K562 (cell line): Measurements from ENCODE around the gene MAP7D1. TPM values are rescaled to one million over a fixed set of nuclear protein-coding genes. Genes with fewer than 3 reads are reported as not detected.

Experiments used
- CC2D1A ChIP-seq: fragments of 450-650 bp; IDR thresholded peaks from 2 replicates; pipeline ENCODE4 v1.6.1; 2017; ENCODE audit warnings: mild to moderate bottlenecking
- ESRRB ChIP-seq: fragments of 250-450 bp; sonication (Bioruptor Pico); IDR thresholded peaks from 2 replicates; pipeline ENCODE4 v1.5.0; 2020; ENCODE audit warnings: mild to moderate bottlenecking, moderate library complexity, borderline replicate concordance
- HMGN3 ChIP-seq: IDR thresholded peaks from 2 replicates; pipeline ENCODE4 v1.6.1; 2011; ENCODE audit warnings: borderline replicate concordance, low read depth, mild to moderate bottlenecking, mixed read lengths, low read length; ENCODE audit not compliant: insufficient read length; ENCODE audit errors: extremely low read depth
- JUNB ChIP-seq: fragments of 450-650 bp; formaldehyde crosslinking; conservative IDR thresholded peaks from 2 replicates; pipeline ENCODE4 v1.4.0; 2020; ENCODE audit warnings: mild to moderate bottlenecking
- KAT2B ChIP-seq: IDR thresholded peaks from one replicate; pipeline ENCODE4 v1.6.1; 2012; ENCODE audit warnings: low read depth, mild to moderate bottlenecking, control low read depth, inconsistent platforms, low read length, moderate library complexity
- MAFK ChIP-seq: IDR thresholded peaks from 2 replicates; pipeline ENCODE4 v1.6.1; 2011; ENCODE audit warnings: low read length, improper control_type of control experiment
- MEIS2 ChIP-seq: fragments of 450-650 bp; IDR thresholded peaks from 2 replicates; pipeline ENCODE4 v1.6.1; 2014; ENCODE audit warnings: mild to moderate bottlenecking; ENCODE audit not compliant: partially characterized antibody
- MYC ChIP-seq, 2 experiments: fragments of 250-450 bp in 1 of 2; sonication (Bioruptor Pico) in 1 of 2; IDR thresholded peaks; 2 replicates each; pipeline versions ENCODE4 v1.5.1 to v1.6.1; 2012 to 2021; ENCODE audit warnings: low read depth in 2 of 2, borderline replicate concordance in 1 of 2, improper control_type of control experiment in 1 of 2, low read length in 1 of 2, mild to moderate bottlenecking in 1 of 2, moderate library complexity in 1 of 2
- NR2C1 ChIP-seq, 2 experiments: fragments of 450-650 bp; IDR thresholded peaks; 2 replicates each; pipeline ENCODE4 v1.6.1; 2017; ENCODE audit warnings: mild to moderate bottlenecking in 2 of 2, antibody characterized with exemption in 1 of 2, inconsistent platforms in 1 of 2, missing compliant biosample characterization in 1 of 2, missing genetic modification characterization in 1 of 2
- NRF1 ChIP-seq, 2 experiments: fragments of 450-650 bp; IDR thresholded peaks in 1 of 2; conservative IDR thresholded peaks in 1 of 2; 2 replicates each; pipeline ENCODE4 v1.6.1; 2014; ENCODE audit warnings: mild to moderate bottlenecking in 2 of 2
- POLR2B ChIP-seq: fragments of 450-650 bp; IDR thresholded peaks from 2 replicates; pipeline ENCODE4 v1.6.1; 2018; ENCODE audit warnings: low read depth; ENCODE audit not compliant: partially characterized antibody
- POU5F1 ChIP-seq: fragments of 150-350 bp; IDR thresholded peaks from 2 replicates; pipeline ENCODE4 v1.6.1; 2014; ENCODE audit warnings: borderline replicate concordance, low read length, low read depth, mild to moderate bottlenecking; ENCODE audit not compliant: partially characterized antibody
- PTRF ChIP-seq: fragments of 450-650 bp; IDR thresholded peaks from 2 replicates; pipeline ENCODE4 v1.6.1; 2016; ENCODE audit warnings: mild to moderate bottlenecking, missing genetic modification characterization, missing compliant biosample characterization
- RFX1 ChIP-seq: fragments of 450-650 bp; IDR thresholded peaks from 2 replicates; pipeline ENCODE4 v1.6.1; 2016; ENCODE audit warnings: mild to moderate bottlenecking, moderate library complexity
- TARDBP ChIP-seq: fragments of 450-650 bp; IDR thresholded peaks from 2 replicates; pipeline ENCODE4 v1.6.1; 2016
- TBP ChIP-seq: optimal IDR thresholded peaks from 2 replicates; pipeline ENCODE3; 2011; ENCODE audit warnings: low read depth, low read length, improper control_type of control experiment
- TRIM28 ChIP-seq: fragments of 450-650 bp; IDR thresholded peaks from 2 replicates; pipeline ENCODE4 v1.6.1; 2017
- ZNF263 ChIP-seq: sonication (generic); formaldehyde crosslinking; IDR thresholded peaks from 2 replicates; pipeline ENCODE4 v1.8.0; 2022; ENCODE audit warnings: mild to moderate bottlenecking, missing genetic modification reagents, borderline replicate concordance
- ZNF274 ChIP-seq: IDR thresholded peaks from 2 replicates; pipeline ENCODE4 v1.6.1; 2011; ENCODE audit warnings: low read depth, mild to moderate bottlenecking, low read length, moderate library complexity, borderline replicate concordance
- ZNF644 ChIP-seq: fragments of 200-800 bp; sonication (Bioruptor generic); IDR thresholded peaks from 2 replicates; pipeline ENCODE4 v1.6.1; 2016; ENCODE audit warnings: low read depth, missing genetic modification characterization, missing compliant biosample characterization
- polyA plus RNA-seq, 8 experiments: library from polyadenylated mRNA; depleted of rRNA in 4 of 8; stranded (reverse) in 5 of 8; unstranded in 3 of 8; fragments of >200 nt; fragmentation: Nextera tagmentation in 2 of 8; fragmentation: Illumina TruSeq in 1 of 8; extraction: Ambion mirVana in 2 of 8; extraction: Trizol in 1 of 8; gene quantifications; 2 replicates each; pipeline versions ENCODE4 v1.2.1 to v1.2.3, GENCODE V29; 2011 to 2014; ENCODE audit warnings: inconsistent platforms in 1 of 8, missing spikeins in 1 of 8
- total RNA-seq, 7 experiments: library from RNA; depleted of rRNA in 6 of 7; stranded (reverse); fragments of >200 nt in 6 of 7; fragmentation: Illumina TruSeq in 2 of 7; extraction: Trizol in 2 of 7; gene quantifications; 2 replicates each; pipeline versions ENCODE4 v1.2.1 to v1.2.3, GENCODE V29; 2011 to 2021; ENCODE audit warnings: low replicate concordance in 1 of 7
- TF ChIP-seq, protein P1 (sequence below): sonication (generic); formaldehyde crosslinking; IDR thresholded peaks from 2 replicates; pipeline ENCODE4 v1.8.0; 2022; ENCODE audit warnings: mild to moderate bottlenecking, missing genetic modification reagents
- TF ChIP-seq, protein P2 (sequence below): fragments of 250-450 bp; sonication (Bioruptor Pico); IDR thresholded peaks from 2 replicates; pipeline ENCODE4 v1.4.0; 2020; ENCODE audit warnings: mild to moderate bottlenecking
- TF ChIP-seq, protein P3 (sequence below): fragments of 200-800 bp; sonication (Bioruptor generic); IDR thresholded peaks from 2 replicates; pipeline ENCODE4 v1.6.1; 2017; ENCODE audit warnings: missing genetic modification characterization, missing compliant biosample characterization

Gene MAP7D1
- total and polyA plus RNA-seq, 9 of the 15 experiments (the other 6 are each of a cell fraction or from before 2014, with no cell fraction given) = 3.6 to 108 (median 34.5) TPM

DNA sequence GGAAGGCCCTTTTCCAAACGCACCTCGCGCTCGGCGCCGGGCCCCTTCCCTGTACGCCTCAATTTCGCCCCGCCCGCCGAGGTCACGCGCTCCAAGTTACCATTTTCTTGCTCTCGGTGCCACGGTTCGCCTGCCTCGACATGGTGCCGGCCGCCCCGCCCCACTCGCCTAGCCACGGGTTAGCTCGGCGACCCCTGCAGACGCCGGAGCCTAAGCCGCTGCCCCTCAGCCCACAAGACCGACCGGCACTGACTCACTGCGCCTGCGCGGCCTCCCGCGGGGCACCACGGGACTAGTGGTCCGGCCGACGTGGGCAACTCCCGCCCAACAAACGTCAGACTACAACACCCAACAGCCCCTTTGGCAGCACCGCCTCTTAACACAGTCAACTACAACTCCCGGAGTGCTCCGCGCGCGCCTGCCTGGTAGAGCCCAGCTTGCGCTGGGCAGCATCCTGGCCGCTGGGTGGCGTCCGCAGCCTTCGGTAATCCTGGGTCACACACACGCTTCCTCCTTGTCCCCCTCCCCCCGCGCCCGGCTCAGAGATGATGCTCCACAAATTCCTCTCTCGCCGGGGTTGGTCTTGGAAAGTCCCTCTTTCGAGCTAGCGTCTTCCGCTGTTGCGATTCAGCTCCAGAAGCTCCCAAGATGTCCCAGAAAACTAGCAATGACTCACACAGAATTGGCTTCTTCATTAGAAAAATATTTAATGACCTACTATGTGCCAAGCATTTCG lies 6.6 kb upstream of the MAP7D1 start, which contains the start of gene TRAPPC3 (continued):
- TF ChIP-seq KAT2B = peak; percentile 43
- TF ChIP-seq CC2D1A = peak; percentile 91
- peak; percentile 86 for TF ChIP-seq ZNF644 (tag)
- TF ChIP-seq TARDBP = peak; percentile 46; the same call in 1 of the 2 replicates
- peak; percentile 99 to 100 for TF ChIP-seq NRF1 (conservative IDR thresholded peaks at IDR 0.05 in 1 of 2, IDR thresholded peaks at IDR 0.05 in 1 of 2)
- TF ChIP-seq ZNF263 (CRISPR knock-in tag) = peak; percentile 25; the same call in 1 of the 2 replicates
- TF ChIP-seq, protein P1, sequence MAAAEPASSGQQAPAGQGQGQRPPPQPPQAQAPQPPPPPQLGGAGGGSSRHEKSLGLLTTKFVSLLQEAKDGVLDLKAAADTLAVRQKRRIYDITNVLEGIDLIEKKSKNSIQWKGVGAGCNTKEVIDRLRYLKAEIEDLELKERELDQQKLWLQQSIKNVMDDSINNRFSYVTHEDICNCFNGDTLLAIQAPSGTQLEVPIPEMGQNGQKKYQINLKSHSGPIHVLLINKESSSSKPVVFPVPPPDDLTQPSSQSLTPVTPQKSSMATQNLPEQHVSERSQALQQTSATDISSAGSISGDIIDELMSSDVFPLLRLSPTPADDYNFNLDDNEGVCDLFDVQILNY (CRISPR knock-in tag) = peak; percentile 93
- 0 out of 2 replicates have a peak, but pooled peaks have one; percentile 27 for TF ChIP-seq NR2C1 (IDR thresholded peaks at IDR 0.05)
- TF ChIP-seq NR2C1 (tag; IDR thresholded peaks at IDR 0.05) = peak; percentile 86
- TF ChIP-seq RFX1 = no peak
- no peak for TF ChIP-seq ZNF274
- peak; percentile 92 for TF ChIP-seq MEIS2
- TF ChIP-seq TBP = peak; percentile 73
- peak; percentile 87 for TF ChIP-seq HMGN3
- peak; percentile 96 for TF ChIP-seq POLR2B
- peak; percentile 85; the same call in 1 of the 2 replicates for TF ChIP-seq MYC (IDR thresholded peaks at IDR 0.05; ENCODE audit: low read depth, low read length)
- TF ChIP-seq MYC (CRISPR knock-in tag; IDR thresholded peaks at IDR 0.05; ENCODE audit: borderline replicate concordance, low read depth) = peak; percentile 91; the same call in 1 of the 2 replicates
- peak; percentile 26; the same call in 1 of the 2 replicates for TF ChIP-seq TRIM28
- 0 out of 2 replicates have a peak, but pooled peaks have one; percentile 3 for TF ChIP-seq MAFK
- TF ChIP-seq ESRRB (CRISPR knock-in tag) = no peak
- TF ChIP-seq POU5F1 = peak; percentile 87
- no peak for TF ChIP-seq JUNB (CRISPR knock-in tag)
- TF ChIP-seq, protein P2, sequence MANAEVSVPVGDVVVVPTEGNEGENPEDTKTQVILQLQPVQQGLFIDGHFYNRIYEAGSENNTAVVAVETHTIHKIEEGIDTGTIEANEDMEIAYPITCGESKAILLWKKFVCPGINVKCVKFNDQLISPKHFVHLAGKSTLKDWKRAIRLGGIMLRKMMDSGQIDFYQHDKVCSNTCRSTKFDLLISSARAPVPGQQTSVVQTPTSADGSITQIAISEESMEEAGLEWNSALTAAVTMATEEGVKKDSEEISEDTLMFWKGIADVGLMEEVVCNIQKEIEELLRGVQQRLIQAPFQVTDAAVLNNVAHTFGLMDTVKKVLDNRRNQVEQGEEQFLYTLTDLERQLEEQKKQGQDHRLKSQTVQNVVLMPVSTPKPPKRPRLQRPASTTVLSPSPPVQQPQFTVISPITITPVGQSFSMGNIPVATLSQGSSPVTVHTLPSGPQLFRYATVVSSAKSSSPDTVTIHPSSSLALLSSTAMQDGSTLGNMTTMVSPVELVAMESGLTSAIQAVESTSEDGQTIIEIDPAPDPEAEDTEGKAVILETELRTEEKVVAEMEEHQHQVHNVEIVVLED = peak; percentile 97
- TF ChIP-seq, protein P3, sequence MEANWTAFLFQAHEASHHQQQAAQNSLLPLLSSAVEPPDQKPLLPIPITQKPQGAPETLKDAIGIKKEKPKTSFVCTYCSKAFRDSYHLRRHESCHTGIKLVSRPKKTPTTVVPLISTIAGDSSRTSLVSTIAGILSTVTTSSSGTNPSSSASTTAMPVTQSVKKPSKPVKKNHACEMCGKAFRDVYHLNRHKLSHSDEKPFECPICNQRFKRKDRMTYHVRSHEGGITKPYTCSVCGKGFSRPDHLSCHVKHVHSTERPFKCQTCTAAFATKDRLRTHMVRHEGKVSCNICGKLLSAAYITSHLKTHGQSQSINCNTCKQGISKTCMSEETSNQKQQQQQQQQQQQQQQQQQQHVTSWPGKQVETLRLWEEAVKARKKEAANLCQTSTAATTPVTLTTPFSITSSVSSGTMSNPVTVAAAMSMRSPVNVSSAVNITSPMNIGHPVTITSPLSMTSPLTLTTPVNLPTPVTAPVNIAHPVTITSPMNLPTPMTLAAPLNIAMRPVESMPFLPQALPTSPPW = peak; percentile 96
- TF ChIP-seq PTRF = no peak
